ENCODE data around the gene HS3ST1.

DNA sequence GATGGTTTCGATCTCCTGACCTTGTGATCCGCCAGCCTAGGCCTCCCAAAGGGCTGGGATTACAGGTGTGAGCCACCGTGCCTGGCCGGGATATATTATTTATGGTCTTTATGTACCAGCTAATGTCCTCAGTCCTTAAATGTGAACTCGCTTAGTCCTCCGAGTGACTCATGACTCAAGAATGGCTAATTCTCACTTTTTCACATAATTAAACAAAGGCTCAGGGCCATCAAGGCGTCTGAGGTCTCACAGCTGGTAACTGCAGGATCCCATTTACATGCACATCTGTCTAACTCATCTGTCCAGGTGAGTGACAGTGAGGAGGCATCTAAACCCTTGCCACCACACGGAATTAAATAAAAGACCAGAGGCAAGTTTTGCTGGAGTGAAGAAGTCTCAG, 73.5 kb downstream of the HS3ST1 start:
- TF ChIP-seq POLR2A (IDR thresholded peaks at IDR 0.05): no peak
- TF ChIP-seq, protein P1, sequence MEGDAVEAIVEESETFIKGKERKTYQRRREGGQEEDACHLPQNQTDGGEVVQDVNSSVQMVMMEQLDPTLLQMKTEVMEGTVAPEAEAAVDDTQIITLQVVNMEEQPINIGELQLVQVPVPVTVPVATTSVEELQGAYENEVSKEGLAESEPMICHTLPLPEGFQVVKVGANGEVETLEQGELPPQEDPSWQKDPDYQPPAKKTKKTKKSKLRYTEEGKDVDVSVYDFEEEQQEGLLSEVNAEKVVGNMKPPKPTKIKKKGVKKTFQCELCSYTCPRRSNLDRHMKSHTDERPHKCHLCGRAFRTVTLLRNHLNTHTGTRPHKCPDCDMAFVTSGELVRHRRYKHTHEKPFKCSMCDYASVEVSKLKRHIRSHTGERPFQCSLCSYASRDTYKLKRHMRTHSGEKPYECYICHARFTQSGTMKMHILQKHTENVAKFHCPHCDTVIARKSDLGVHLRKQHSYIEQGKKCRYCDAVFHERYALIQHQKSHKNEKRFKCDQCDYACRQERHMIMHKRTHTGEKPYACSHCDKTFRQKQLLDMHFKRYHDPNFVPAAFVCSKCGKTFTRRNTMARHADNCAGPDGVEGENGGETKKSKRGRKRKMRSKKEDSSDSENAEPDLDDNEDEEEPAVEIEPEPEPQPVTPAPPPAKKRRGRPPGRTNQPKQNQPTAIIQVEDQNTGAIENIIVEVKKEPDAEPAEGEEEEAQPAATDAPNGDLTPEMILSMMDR (IDR thresholded peaks at IDR 0.05 in 4 of 5, conservative IDR thresholded peaks at IDR 0.05 in 1 of 5): no peak
